Hindlimb muscle (tissue), 1 donor: Measurements from ENCODE around the gene ZKSCAN5. TPM values are rescaled to one million over a fixed set of nuclear protein-coding genes. Genes with fewer than 3 reads are reported as not detected.
"Not testable (repeated sequence)": the region's sequence is repeated elsewhere in the genome, so short reads cannot be mapped to it uniquely, and the experiment has no call there.

Source experiments
- DNase-seq: peaks from one replicate; pipeline ENCODE4 v3.0.0-alpha.2; 2013
- polyA plus RNA-seq: library from polyadenylated mRNA; unstranded; fragments of 120-200 nt; gene quantifications from one replicate; pipeline ENCODE4 v1.2.1, GENCODE V29; 2013; ENCODE audit not compliant: insufficient read length

ZKSCAN5 gene
- polyA plus RNA-seq, 1 donor = 10.2 TPM

DNA sequence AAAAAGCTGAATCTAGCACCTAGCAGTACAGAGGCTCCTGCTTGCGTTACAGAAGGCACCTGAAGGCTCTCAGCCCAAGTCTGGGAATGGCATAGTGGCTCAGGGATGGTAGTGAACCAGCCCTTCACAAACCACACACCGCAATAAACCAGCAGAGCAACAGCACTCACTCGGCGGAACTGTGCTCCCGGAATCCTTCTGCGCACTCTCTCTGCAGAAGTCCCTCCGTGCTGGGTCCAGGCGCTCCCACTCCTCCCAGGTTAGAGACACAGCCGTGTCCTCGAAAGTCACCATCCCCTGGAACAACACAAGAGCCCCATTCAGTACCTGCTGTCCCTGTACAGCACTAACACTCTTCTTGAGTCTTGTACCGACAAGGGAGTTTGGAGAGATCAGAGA, 5.9 kb upstream of the ZKSCAN5 start:
- DNase-seq = no peak

GRCh38 chr7:99499371-99499720, 5.1 kb upstream of the ZKSCAN5 start:
- peak; percentile 10 for DNase-seq

DNA sequence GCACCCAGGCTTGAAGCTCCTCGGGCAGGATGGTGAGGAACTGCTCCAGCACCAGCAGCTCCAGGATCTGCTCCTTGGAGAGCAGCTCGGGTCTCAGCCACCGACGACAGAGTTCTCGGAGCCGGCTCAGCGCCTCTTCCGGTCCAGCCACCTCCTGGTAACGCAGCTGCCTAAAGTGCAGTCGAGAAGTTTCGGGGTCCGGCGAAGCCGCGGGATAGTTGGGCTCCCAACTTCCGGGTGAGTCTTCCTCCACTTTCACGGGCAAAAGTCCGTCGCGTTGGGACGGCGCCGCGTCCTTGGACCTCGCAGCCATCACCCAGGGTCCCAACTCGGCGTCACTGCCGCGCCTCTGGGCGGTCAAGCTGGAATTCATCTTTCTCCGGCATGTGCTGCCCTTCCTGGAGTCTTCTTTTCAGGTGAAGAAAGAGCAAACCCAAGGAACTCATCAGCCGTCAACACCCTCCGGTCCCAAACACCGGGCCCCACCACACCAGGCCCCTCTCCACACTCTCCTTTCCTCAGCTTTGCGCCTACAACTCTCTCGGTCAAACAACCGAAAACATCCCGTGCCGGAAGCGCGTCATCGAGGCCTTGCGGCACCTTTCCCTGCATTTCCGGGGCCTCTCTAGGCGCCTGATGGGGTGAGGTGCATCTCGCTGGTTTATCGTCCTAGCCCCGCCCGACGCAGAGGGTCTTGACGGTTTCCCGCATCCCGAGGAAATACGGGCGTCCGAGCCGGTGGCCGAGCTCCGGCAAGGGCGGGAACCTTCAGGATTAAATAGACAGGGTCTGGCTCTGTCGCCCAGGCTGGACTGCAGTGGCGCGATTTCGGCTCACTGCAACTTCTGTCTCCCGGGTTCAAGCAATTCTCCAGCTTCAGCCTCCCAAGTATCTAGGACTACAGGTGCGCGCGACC, 4.5 kb upstream of the ZKSCAN5 start, which contains the start of gene ZNF394:
ZNF394 (minus strand) TSS at position 561 of the 916 bp plus-strand sequence; CDS start at position 373, 188 bp downstream.
- DNase-seq = peak; percentile 94

- DNase-seq = no peak
Observed at GRCh38 chr7:99500637-99501009, 3.8 kb upstream of the ZKSCAN5 start.

- not testable (repeated sequence) for DNase-seq
Observed at GRCh38 chr7:99501236-99501635, 3.2 kb upstream of the ZKSCAN5 start.

- DNase-seq = no peak
Observed at GRCh38 chr7:99504281-99504602, 220 bp upstream of the ZKSCAN5 start.

- DNase-seq = no peak
Observed at GRCh38 chr7:99505324-99505662, 831 bp downstream of the ZKSCAN5 start.

DNA sequence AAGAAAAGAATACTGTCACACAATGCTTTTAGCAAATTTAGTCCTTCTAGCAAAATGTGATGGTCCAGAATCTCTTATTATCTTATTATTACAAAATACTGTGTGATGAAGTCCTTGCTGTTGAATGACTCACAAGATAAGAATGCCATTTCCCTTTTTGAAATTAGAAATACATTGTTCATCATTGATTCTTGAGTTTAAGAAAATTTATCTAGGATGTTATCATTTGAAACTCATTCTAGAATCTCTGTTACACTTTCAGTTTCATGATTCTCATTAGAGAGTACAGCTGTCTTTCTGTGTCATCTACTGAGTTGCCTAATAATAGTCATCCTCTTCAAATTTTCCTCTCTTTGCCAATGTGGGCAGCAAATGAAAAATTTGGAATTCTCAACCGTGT, 9.6 kb downstream of the ZKSCAN5 start:
- DNase-seq = no peak

DNA sequence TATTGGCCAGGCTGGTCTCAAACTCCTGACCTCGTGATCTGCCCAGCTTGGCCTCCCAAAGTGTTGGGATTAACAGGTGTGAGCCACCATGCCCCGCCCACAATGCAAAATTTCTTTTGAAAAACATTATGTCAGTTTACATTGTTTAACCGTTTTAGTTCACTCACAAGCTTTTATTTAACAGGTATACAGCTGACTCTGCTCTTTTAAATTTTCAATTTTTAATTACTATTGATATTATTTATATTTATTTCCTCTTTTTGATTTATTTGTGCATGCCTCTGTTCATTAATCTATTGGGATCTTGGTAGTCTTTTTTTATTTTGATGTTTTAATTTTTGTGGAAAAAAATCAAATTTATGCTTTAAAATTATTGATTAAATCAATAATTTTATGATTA, 16.9 kb downstream of the ZKSCAN5 start:
- DNase-seq = no peak

DNA sequence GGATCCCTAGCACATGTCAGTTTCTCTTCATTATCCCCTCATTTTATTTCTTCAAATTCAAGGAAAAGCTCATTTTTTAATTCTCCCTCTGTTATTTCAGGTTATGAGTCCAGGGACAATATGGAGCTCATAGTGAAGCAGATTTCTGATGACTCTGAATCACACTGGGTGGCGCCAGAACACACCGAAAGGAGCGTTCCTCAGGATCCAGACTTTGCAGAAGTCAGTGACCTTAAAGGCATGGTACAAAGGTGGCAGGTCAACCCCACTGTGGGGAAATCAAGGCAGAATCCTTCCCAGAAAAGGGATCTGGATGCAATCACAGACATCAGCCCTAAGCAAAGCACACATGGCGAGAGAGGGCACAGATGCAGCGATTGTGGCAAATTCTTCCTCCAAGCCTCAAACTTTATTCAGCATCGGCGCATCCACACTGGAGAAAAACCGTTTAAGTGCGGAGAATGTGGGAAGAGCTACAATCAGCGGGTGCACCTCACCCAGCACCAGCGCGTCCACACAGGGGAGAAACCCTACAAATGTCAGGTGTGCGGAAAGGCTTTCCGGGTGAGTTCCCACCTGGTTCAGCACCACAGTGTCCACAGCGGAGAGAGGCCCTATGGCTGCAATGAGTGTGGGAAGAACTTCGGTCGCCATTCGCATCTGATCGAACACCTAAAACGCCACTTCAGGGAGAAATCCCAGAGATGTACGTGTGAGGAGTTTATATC, 21.4 kb downstream of the ZKSCAN5 start:
- DNase-seq = no peak

DNA sequence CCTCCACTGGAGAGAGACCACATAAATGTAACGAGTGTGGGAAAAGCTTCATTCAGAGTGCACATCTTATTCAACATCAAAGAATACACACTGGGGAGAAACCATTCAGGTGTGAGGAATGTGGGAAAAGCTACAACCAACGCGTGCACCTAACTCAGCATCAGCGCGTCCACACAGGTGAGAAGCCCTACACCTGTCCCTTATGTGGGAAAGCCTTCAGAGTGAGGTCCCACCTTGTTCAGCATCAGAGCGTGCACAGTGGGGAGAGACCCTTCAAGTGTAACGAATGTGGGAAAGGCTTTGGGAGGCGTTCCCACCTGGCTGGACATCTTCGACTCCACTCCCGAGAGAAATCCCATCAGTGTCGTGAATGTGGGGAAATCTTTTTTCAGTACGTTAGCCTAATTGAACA, 26.9 kb downstream of the ZKSCAN5 start:
- no peak for DNase-seq

- no peak for DNase-seq
Observed at GRCh38 chr7:99535667-99536066, 31.2 kb downstream of the ZKSCAN5 start.

DNA sequence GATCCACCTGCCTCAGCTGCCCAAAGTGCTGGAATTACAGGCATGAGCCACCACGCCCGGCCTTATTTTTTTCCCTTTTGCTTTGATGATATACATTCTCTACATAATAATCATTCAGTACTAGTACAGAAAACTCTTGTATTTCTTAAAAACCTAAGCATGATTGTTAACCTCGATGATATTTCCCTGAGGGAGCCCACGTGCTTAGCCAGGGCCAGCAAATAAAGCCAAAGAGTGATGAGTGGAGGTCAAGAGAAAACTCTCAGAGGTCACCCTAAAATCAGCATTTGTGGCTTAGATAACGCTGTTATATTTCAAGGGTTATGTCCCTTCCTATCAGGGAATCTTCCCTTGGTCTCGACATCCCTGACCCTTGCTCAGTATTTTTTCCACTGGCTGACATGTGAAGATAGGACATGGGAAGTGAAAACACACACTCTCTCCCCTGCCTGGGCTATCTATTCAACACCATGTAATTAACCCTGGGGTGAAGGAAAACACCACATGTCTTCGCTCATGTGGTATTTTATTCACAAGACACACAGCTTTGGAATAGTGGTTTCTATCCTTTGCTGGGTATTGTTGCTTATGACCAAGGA, 34.9 kb downstream of the ZKSCAN5 start:
- no peak for DNase-seq

GRCh38 chr7:99540542-99540941, 36.1 kb downstream of the ZKSCAN5 start:
- no peak for DNase-seq

DNA sequence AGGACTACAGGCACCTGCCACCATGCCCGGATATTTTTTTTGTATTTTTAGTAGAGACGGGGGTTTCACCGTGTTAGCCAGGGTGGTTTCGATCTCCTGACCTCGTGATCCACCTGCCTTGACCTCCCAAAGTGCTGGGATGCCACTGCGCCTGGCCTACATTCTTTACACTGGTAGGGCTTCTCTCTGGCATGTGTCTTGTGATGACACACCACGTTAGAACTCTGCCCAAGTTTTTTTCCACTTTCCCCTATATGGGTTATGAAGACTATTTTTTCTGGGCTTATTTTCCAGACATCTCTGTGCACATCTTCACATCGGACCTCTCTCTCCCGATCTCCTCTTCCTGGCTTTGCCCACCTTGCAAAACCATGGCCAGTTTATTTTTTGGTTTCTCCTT, 36.8 kb downstream of the ZKSCAN5 start:
- DNase-seq = no peak

DNA sequence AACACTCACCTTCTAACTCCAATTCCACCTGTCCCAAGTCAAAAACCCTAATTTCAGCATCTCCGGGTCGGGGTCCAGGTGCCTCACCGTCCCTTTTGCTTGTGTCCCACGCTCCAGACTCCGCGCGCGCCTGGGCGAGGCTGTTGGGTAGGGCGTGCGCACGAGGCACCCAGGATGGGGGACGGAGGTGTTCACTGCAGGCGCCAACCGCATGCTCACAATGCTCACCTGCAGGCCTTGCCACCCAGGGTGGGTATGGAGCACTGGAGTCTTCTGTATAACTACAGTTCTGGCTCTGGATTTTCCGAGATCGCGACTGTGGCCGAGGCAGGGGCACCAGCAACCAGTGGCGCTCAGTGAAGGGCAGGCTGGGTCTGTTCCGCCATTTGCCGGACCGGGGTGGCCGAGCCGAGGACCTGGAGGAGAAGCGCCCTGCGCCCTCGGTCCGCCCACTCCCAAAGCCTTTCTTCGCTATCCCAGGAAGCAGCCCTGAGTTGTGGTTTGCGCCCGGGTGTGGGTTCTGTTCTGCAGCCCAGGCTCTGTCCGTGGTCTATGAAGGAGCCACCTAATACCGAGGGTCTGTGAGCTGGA, 38.7 kb downstream of the ZKSCAN5 start:
- DNase-seq = no peak

DNA sequence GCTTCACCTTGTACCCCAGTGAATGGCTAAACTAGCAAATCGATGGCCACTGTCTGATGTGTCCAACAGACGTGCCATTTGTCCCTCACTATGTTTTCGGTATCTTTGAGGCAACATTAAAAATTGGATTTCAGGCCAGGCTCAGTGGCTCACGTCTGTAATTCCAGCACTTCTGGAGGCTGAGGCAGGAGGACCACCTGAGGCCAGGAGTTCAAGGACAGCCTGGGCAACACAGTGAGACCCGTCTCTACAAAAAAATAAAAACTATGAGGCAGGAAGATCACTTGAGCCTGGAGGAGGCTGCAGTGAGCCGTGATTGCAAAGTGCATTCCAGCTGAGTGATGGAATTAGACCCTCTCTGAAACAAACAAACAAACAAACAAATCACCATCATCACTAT, 39.5 kb downstream of the ZKSCAN5 start:
- DNase-seq = no peak

DNA sequence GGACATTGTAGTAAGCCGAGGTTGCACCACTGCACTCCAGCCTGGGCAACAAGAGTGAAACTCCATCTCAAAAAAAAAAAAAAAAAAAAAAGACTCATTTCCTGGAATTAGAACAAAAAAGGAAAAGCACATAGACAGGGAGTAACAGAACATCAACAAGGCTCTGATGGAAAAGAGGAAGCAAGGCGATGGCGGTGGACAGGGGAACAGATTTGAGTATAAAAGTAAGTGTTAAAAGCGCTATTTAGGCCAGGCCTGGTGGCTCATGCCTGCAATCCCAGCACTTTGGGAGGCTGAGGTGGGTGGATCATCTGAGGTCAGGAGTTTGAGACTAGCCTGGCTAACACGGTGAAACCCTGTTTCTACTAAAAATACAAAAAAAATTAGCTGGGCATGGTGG, 40.8 kb downstream of the ZKSCAN5 start:
- DNase-seq = not testable (repeated sequence)

DNA sequence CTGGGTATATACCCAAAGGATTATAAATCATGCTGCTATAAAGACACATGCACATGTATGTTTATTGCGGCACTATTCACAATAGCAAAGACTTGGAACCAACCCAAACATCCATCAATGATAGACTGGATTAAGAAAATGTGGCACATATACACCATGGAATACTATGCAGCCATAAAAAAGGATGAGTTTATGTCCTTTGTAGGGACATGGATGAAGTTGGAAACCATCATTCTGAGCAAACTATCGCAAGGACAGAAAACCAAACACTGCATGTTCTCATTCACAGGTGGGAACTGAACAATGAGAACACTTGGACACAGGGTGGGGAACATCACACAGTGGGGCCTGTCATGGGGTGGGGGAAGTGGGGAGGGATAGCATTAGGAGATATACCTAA, 45.1 kb downstream of the ZKSCAN5 start:
- not testable (repeated sequence) for DNase-seq

GRCh38 chr7:99551334-99551733, 46.9 kb downstream of the ZKSCAN5 start:
- no peak for DNase-seq

GRCh38 chr7:99551767-99552463, 47.5 kb downstream of the ZKSCAN5 start, which contains the start of gene FAM200A:
FAM200A (minus strand) TSS chr7:99552114; CDS start chr7:99548407, 3,707 bp downstream.
- DNase-seq = peak; percentile 97

GRCh38 chr7:99553039-99553438, 48.6 kb downstream of the ZKSCAN5 start:
- DNase-seq = no peak

GRCh38 chr7:99554939-99555338, 50.5 kb downstream of the ZKSCAN5 start:
- DNase-seq = no peak
